ENCODE data around the gene CAMSAP1. TPM values are rescaled to one million over a fixed set of nuclear protein-coding genes. Genes with fewer than 3 reads are reported as not detected.

CAMSAP1 gene
- total and polyA plus RNA-seq, 2 of the 4 experiments (the other 2 are of a cell fraction), result 8.2 to 19.5 TPM

DNA sequence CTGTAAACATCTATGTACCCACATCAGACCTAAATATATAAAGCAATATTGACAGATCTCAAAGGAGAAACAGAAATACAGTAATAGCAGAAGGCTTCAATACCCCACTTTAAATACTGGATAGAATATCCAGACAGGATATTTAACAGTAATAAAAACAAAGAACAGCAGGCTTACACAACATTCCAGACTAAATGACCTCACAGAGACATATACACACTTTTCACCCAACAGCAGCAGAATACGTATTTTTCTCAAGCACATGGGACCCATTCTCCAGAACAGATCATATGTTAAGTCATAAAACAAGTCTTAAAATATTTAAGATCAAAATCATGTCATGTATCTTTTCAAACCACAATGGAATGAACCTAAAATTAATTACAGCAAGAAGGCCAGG lies 76.8 kb downstream of the CAMSAP1 start:
- Histone ChIP-seq H4K8ac (ENCODE audit: low read depth in 2 of 2, low read length in 2 of 2) (no peak overlapping the region), H2BK120ac (ENCODE audit: low read depth, low read length) (no peak overlapping the region), H3K9me3 (ENCODE audit: control insufficient read depth, insufficient read depth, low read length) (no peaks in the 10 kb centered on the region), H3K79me1 (ENCODE audit: low read depth in 1 of 2, low read length in 2 of 2) (peaks cover 26 to 52% of the 10 kb centered on the region in 2 experiments), H2BK15ac (ENCODE audit: low read depth, low read length) (no peak overlapping the region), H2AFZ (replicated peaks; ENCODE audit: low read length, poor library complexity) (no peak overlapping the region), H3K4me3 (ENCODE audit: insufficient read depth, low read depth, low read length) (no peak overlapping the region), H3K27ac (ENCODE audit: insufficient read depth, low read length) (no peak overlapping the region), H2BK5ac (ENCODE audit: low read depth, low read length, poor library complexity, severe bottlenecking) (no peak overlapping the region), H3K9ac (ENCODE audit: low read depth, low read length) (no peak overlapping the region), H2BK20ac (ENCODE audit: low read depth, low read length) (no peak overlapping the region), H3K27me3 (ENCODE audit: control insufficient read depth, insufficient read depth, low read length) (no peaks in the 10 kb centered on the region), H3K36me3 (ENCODE audit: control insufficient read depth, insufficient read depth, low read length) (peaks cover 11% of the 10 kb centered on the region), H4K20me1 (ENCODE audit: insufficient read depth, low read length) (peaks cover 14% of the 10 kb centered on the region), H3K23ac (ENCODE audit: low read depth, low read length) (no peak overlapping the region), H3K56ac (ENCODE audit: extremely low read depth, insufficient read depth, low read length) (no peak overlapping the region), H3K14ac (replicated peaks; ENCODE audit: low read depth, low read length) (no peak overlapping the region), H3K4me1 (ENCODE audit: control insufficient read depth, insufficient read depth, low read length) (no peaks in the 10 kb centered on the region), H2AK9ac (replicated peaks; ENCODE audit: low read depth, low read length, poor library complexity) (no peak overlapping the region), H3K4ac (ENCODE audit: low read depth, low read length) (no peak overlapping the region), H3K9me1 (ENCODE audit: insufficient read depth, low read length) (no peaks in the 10 kb centered on the region), H3K18ac (ENCODE audit: low read depth, low read length) (no peak overlapping the region), H4K5ac (ENCODE audit: low read depth, low read length) (no peak overlapping the region), H2AK5ac (ENCODE audit: low read depth, low read length) (no peak overlapping the region), H3K4me2 (ENCODE audit: low read depth, low read length) (no peak overlapping the region), H4K91ac (ENCODE audit: insufficient read depth, low read depth, low read length) (no peak overlapping the region)
- no peak for TF ChIP-seq MAZ (IDR thresholded peaks at IDR 0.05; ENCODE audit: borderline replicate concordance, low read depth, low read length)
- TF ChIP-seq FOS (IDR thresholded peaks at IDR 0.05; ENCODE audit: low read depth, low read length), result no peak
- peak; percentile 53 for TF ChIP-seq CEBPB (IDR thresholded peaks at IDR 0.05; ENCODE audit: low read depth, low read length)
- TF ChIP-seq CHD1 (IDR thresholded peaks at IDR 0.05; ENCODE audit: low read depth, low read length), result no peak
- TF ChIP-seq, protein P1, sequence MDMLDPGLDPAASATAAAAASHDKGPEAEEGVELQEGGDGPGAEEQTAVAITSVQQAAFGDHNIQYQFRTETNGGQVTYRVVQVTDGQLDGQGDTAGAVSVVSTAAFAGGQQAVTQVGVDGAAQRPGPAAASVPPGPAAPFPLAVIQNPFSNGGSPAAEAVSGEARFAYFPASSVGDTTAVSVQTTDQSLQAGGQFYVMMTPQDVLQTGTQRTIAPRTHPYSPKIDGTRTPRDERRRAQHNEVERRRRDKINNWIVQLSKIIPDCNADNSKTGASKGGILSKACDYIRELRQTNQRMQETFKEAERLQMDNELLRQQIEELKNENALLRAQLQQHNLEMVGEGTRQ (IDR thresholded peaks at IDR 0.05; ENCODE audit: low read depth, low read length), result no peak
- TF ChIP-seq RAD21 (IDR thresholded peaks at IDR 0.05; ENCODE audit: low read length), result no peak
- dilution Hi-C loops (cut with HindIII; ENCODE audit: low sequenced_read_pairs, unreplicated experiment), result no loop called here
- ChIA-PET CTCF (no interaction called here), POLR2A (ENCODE audit: unreplicated experiment) (no interaction called here)
- no CpG with 5 or more reads among the region's 1 CpG for WGBS, 2 experiments (ENCODE audit: extremely low coverage in 2 of 2, insufficient read length in 1 of 2)
- in situ Hi-C loops (cut with MboI; ENCODE audit: low sequenced_read_pairs), result no loop called here
- intact Hi-C loops (cut with micrococcal nuclease), result no loop called here
- peak; percentile 69 for DNase-seq
- peak; percentile 77 for ATAC-seq (ENCODE audit: low read depth)
- no TSS peak for BruUV-seq (replicated peaks)

Measured in IMR-90 (cell line).